Trophoblast cell (in vitro differentiated cells and primary cell): ENCODE data around the gene DCLRE1A. TPM values are rescaled to one million over a fixed set of nuclear protein-coding genes. Genes with fewer than 3 reads are reported as not detected.

Experiments
- DNase-seq, 2 donors: peaks; one replicate each; pipeline ENCODE4 v3.0.0-alpha.2; 2016
- H2AFZ ChIP-seq: 2 replicates; pipeline ENCODE4 v1.6.1; 2013; ENCODE audit warnings: low read length, moderate library complexity, mild to moderate bottlenecking; ENCODE audit not compliant: insufficient read depth, poor library complexity
- H2AK5ac ChIP-seq: 2 replicates; pipeline ENCODE4 v1.6.1; 2013; ENCODE audit warnings: mild to moderate bottlenecking, low read length
- H2BK120ac ChIP-seq: 2 replicates; pipeline ENCODE4 v1.6.1; 2013; ENCODE audit warnings: low read length, mild to moderate bottlenecking, moderate library complexity; ENCODE audit not compliant: insufficient read depth, poor library complexity
- H2BK12ac ChIP-seq: 2 replicates; pipeline ENCODE4 v1.6.1; 2013; ENCODE audit warnings: mild to moderate bottlenecking, low read length, moderate library complexity
- H2BK5ac ChIP-seq: 2 replicates; pipeline ENCODE4 v1.6.1; 2013; ENCODE audit warnings: low read length, low read depth, moderate library complexity, mild to moderate bottlenecking; ENCODE audit not compliant: poor library complexity
- H3K14ac ChIP-seq: 2 replicates; pipeline ENCODE4 v1.6.1; 2013; ENCODE audit warnings: mild to moderate bottlenecking, low read length
- H3K18ac ChIP-seq: 2 replicates; pipeline ENCODE4 v1.6.1; 2013; ENCODE audit warnings: mild to moderate bottlenecking, low read length
- H3K23ac ChIP-seq: 2 replicates; pipeline ENCODE4 v1.6.1; 2013; ENCODE audit warnings: low read length
- H3K27ac ChIP-seq: 2 replicates; pipeline ENCODE4 v1.5.1; 2013; ENCODE audit warnings: low read depth, mild to moderate bottlenecking, inconsistent platforms, low read length, moderate library complexity
- H3K27me3 ChIP-seq: 2 replicates; pipeline ENCODE4 v1.6.1; 2013; ENCODE audit warnings: inconsistent platforms, mild to moderate bottlenecking, low read length, moderate library complexity; ENCODE audit not compliant: insufficient read depth
- H3K36me3 ChIP-seq, 2 experiments: 1 replicate in 1 of 2; 2 replicates in 1 of 2; pipeline ENCODE4 v1.6.1; 2013; ENCODE audit warnings: low read length in 2 of 2, mild to moderate bottlenecking in 2 of 2, moderate library complexity in 1 of 2; ENCODE audit not compliant: insufficient read depth in 2 of 2, control insufficient read depth in 1 of 2
- H3K4ac ChIP-seq: 2 replicates; pipeline ENCODE4 v1.6.1; 2013; ENCODE audit warnings: low read depth, mild to moderate bottlenecking, low read length, moderate library complexity
- H3K4me1 ChIP-seq, 2 experiments: 1 replicate in 1 of 2; 2 replicates in 1 of 2; pipeline ENCODE4 v1.6.1; 2013; ENCODE audit warnings: low read length in 2 of 2, mild to moderate bottlenecking in 2 of 2, moderate library complexity in 1 of 2; ENCODE audit not compliant: insufficient read depth in 2 of 2, control insufficient read depth in 1 of 2
- H3K4me2 ChIP-seq: 2 replicates; pipeline ENCODE4 v1.6.1; 2013; ENCODE audit warnings: inconsistent platforms, mild to moderate bottlenecking, low read length, moderate library complexity
- H3K4me3 ChIP-seq: 2 replicates; pipeline ENCODE4 v1.5.1; 2013; ENCODE audit warnings: mild to moderate bottlenecking, low read depth, low read length, inconsistent platforms
- H3K79me1 ChIP-seq: one replicate; pipeline ENCODE4 v1.6.1; 2013; ENCODE audit warnings: low read length
- H3K79me2 ChIP-seq: 2 replicates; pipeline ENCODE4 v1.6.1; 2013; ENCODE audit warnings: low read length, mild to moderate bottlenecking; ENCODE audit not compliant: control insufficient read depth, insufficient read depth, poor library complexity
- H3K9ac ChIP-seq: 2 replicates; pipeline ENCODE4 v1.6.1; 2013; ENCODE audit warnings: mild to moderate bottlenecking, low read length
- H3K9me3 ChIP-seq: 2 replicates; pipeline ENCODE4 v1.6.1; 2013; ENCODE audit warnings: low read depth, mild to moderate bottlenecking, control low read depth, inconsistent platforms, low read length; ENCODE audit not compliant: insufficient read depth
- H4K12ac ChIP-seq: 2 replicates; pipeline ENCODE4 v1.6.1; 2013; ENCODE audit warnings: low read depth, mild to moderate bottlenecking, low read length, moderate library complexity
- H4K8ac ChIP-seq: 2 replicates; pipeline ENCODE4 v1.6.1; 2013; ENCODE audit warnings: low read depth, mild to moderate bottlenecking, low read length, moderate library complexity
- H4K91ac ChIP-seq: one replicate; pipeline ENCODE4 v1.6.1; 2013; ENCODE audit warnings: low read depth, mild to moderate bottlenecking, low read length, moderate library complexity
- WGBS: extraction: QIAGEN DNeasy Blood & Tissue Kit; methylation state at CpG from one replicate; pipeline ENCODE4 v1.1.7; 2013; ENCODE audit warnings: missing lambda C conversion rate; ENCODE audit not compliant: insufficient read length, insufficient coverage; ENCODE audit errors: extremely low coverage; 5-methylcytosine and 5-hydroxymethylcytosine counted together
- polyA plus RNA-seq: library from polyadenylated mRNA; stranded (reverse); fragments of 200-250 nt; gene quantifications from 2 replicates; pipeline ENCODE4 v1.2.3, GENCODE V29; 2013

DCLRE1A gene
- polyA plus RNA-seq = 3.8 and 4.0 TPM in 2 replicates

DNA sequence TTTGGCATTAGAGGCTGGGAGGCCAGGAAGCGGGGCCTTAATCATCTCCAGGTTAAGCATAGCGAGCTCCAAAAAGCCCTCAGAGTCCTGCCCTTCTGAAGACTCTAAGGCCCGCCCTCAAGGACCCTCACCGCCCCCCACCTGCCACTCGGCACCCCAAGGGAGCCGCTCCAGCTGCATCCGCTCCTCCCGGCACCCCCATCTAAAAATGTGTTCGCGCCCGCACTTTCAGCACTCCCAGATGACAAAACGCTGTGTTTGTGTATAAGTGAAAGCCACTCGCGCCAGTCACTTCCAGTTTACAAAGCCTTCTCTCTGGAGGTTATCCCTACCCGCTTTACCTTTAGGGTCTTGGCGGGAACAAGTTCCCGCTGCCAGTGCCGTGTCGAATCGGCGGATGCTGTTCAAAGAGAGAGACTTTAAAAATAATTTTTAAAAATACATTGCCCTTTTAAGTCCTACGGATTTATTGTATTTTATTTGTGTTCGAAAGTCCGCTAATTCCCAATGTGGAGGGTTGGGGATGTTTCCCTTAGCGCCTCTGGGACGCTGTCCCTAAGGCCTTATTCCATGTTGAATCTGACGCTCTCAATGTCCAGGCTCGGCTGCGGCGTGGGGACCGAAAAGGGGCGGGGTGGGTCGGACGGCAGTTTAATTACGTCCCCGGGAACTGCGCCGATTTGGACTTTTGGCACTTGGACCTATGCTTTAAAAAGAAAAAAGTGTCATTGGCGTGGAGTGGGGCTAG is at the start of gene DCLRE1A, which contains the start of gene NHLRC2:
Gene DCLRE1A, minus strand, starts transcription at position 70 of the 748 bp plus-strand sequence. CDS start 900 bp downstream, outside the sequence.
Gene NHLRC2, plus strand, starts transcription at position 649 of the 748 bp plus-strand sequence. CDS start 212 bp downstream, outside the sequence.
- Histone ChIP-seq H2AFZ (peak within 1 kb of the TSS; percentile 95), H3K18ac (peak within 1 kb of the TSS; percentile 81), H3K27ac (peak within 1 kb of the TSS; percentile 76), H3K4ac (peak within 1 kb of the TSS; percentile 66), H4K12ac (peak within 1 kb of the TSS; percentile 95), H3K4me1 (peaks cover 0 to 9% of the 10 kb centered on the region in 2 experiments), H3K23ac (no peak within 1 kb of the TSS), H3K36me3 (no peaks in the 10 kb centered on the region), H3K79me2 (peaks cover 10% of the 10 kb centered on the region), H3K79me1 (peaks cover 10% of the 10 kb centered on the region), H4K91ac (peak within 1 kb of the TSS; percentile 93), H2BK12ac (no peak within 1 kb of the TSS), H3K9me3 (no peaks in the 10 kb centered on the region), H3K9ac (peak within 1 kb of the TSS; percentile 98), H2BK5ac (peak within 1 kb of the TSS; percentile 77), H3K4me2 (peak within 1 kb of the TSS; percentile 82), H3K14ac (peak within 1 kb of the TSS; percentile 87), H3K4me3 (peak within 1 kb of the TSS; percentile 96), H4K8ac (peak within 1 kb of the TSS; percentile 97), H2BK120ac (peak within 1 kb of the TSS; percentile 81), H2AK5ac (no peak within 1 kb of the TSS), H3K27me3 (no peaks in the 10 kb centered on the region)
- peak; percentile 66 to 82 for DNase-seq
- WGBS = no CpG with 5 or more reads among the region's 39 CpGs

GRCh38 chr10:113899952-113900598 is 46.2 kb upstream of the DCLRE1A start:
- Histone ChIP-seq H4K12ac (no peak overlapping the region), H3K27ac (no peak overlapping the region), H3K9ac (no peak overlapping the region), H3K4ac (no peak overlapping the region), H3K79me2 (no peaks in the 10 kb centered on the region), H2BK5ac (no peak overlapping the region), H2AK5ac (no peak overlapping the region), H3K36me3 (peaks cover 6 to 8% of the 10 kb centered on the region in 2 experiments), H4K8ac (no peak overlapping the region), H3K14ac (no peak overlapping the region), H3K4me1 (no peaks in the 10 kb centered on the region), H2AFZ (no peak overlapping the region), H2BK12ac (no peak overlapping the region), H3K18ac (no peak overlapping the region), H3K79me1 (no peaks in the 10 kb centered on the region), H3K4me2 (no peak overlapping the region), H2BK120ac (no peak overlapping the region), H3K27me3 (no peaks in the 10 kb centered on the region), H3K23ac (no peak overlapping the region), H4K91ac (no peak overlapping the region), H3K4me3 (no peak overlapping the region), H3K9me3 (no peaks in the 10 kb centered on the region)
- DNase-seq = no peak
- no CpG with 5 or more reads among the region's 2 CpGs for WGBS

- Histone ChIP-seq H2BK12ac (no peak overlapping the region), H4K91ac (no peak overlapping the region), H3K9ac (no peak overlapping the region), H3K23ac (no peak overlapping the region), H3K27me3 (no peaks in the 10 kb centered on the region), H4K12ac (no peak overlapping the region), H3K79me1 (no peaks in the 10 kb centered on the region), H3K27ac (no peak overlapping the region), H2AK5ac (no peak overlapping the region), H4K8ac (no peak overlapping the region), H3K9me3 (no peaks in the 10 kb centered on the region), H3K79me2 (no peaks in the 10 kb centered on the region), H3K14ac (no peak overlapping the region), H3K4me1 (no peaks in the 10 kb centered on the region), H3K4me2 (no peak overlapping the region), H2BK120ac (no peak overlapping the region), H3K36me3 (peaks cover 6% of the 10 kb centered on the region in 2 experiments), H3K4me3 (no peak overlapping the region), H2BK5ac (no peak overlapping the region), H2AFZ (no peak overlapping the region), H3K4ac (no peak overlapping the region), H3K18ac (no peak overlapping the region)
- peak; percentile 8 to 70 for DNase-seq
- no CpG with 5 or more reads among the region's 6 CpGs for WGBS
Observed at GRCh38 chr10:113897693-113898618, 44.1 kb upstream of the DCLRE1A start.

DNA sequence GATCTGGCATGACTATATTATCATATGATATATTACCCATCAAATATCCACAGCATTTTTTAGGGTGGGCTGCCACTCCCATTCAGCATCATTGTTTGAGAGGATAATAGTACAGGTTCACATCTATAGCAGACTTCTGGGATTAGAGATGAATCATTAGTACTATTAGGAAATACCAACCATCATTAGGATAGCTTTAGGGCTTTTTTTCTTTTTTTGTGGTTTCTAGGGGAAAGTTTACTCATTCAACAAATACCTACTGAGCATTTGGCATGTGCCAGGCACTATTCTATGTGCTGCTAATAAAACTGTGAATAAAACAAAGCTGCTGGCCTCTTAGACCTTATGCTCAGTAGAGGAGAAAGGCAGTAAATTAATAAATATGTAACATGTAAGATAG is 41.1 kb upstream of the DCLRE1A start:
- Histone ChIP-seq H3K4me3 (no peak overlapping the region), H3K27ac (no peak overlapping the region), H3K27me3 (no peaks in the 10 kb centered on the region), H2AK5ac (no peak overlapping the region), H3K14ac (no peak overlapping the region), H3K79me2 (no peaks in the 10 kb centered on the region), H4K91ac (no peak overlapping the region), H2BK120ac (no peak overlapping the region), H3K79me1 (no peaks in the 10 kb centered on the region), H3K4me1 (no peaks in the 10 kb centered on the region), H2BK5ac (no peak overlapping the region), H3K23ac (no peak overlapping the region), H4K12ac (no peak overlapping the region), H3K18ac (no peak overlapping the region), H3K4me2 (no peak overlapping the region), H2BK12ac (no peak overlapping the region), H3K36me3 (peaks cover 3 to 4% of the 10 kb centered on the region in 2 experiments), H3K9me3 (no peaks in the 10 kb centered on the region), H4K8ac (no peak overlapping the region), H3K9ac (no peak overlapping the region), H2AFZ (no peak overlapping the region), H3K4ac (no peak overlapping the region)
- peak in 1 of 2 donors; percentile 61 for DNase-seq
